Mesenchymal stem cell (in vitro differentiated cells and primary cell): ENCODE results near the gene LRSAM1.
A peak's percentile ranks its signal among the peaks of the same experiment; 100 is the strongest.

Experiments
- DNase-seq: peaks from one replicate; pipeline ENCODE4 v3.0.0-alpha.2; 2013
- H2AFZ ChIP-seq: one replicate; pipeline ENCODE4 v1.6.1; 2013; ENCODE audit warnings: low read depth, mild to moderate bottlenecking, control low read depth, inconsistent platforms, low read length, moderate library complexity
- H2AK5ac ChIP-seq: 2 replicates; pipeline ENCODE4 v1.6.1; 2013; ENCODE audit warnings: low read length, moderate library complexity, mild to moderate bottlenecking, inconsistent platforms; ENCODE audit not compliant: severe bottlenecking
- H2BK120ac ChIP-seq: one replicate; pipeline ENCODE4 v1.6.1; 2013; ENCODE audit warnings: low read depth, mild to moderate bottlenecking, inconsistent platforms, low read length, moderate library complexity
- H2BK12ac ChIP-seq, 2 experiments: one replicate each; pipeline ENCODE4 v1.6.1; 2013; ENCODE audit warnings: inconsistent platforms in 2 of 2, low read length in 2 of 2, mild to moderate bottlenecking in 2 of 2, moderate library complexity in 2 of 2, control low read depth in 1 of 2
- H2BK15ac ChIP-seq: one replicate; pipeline ENCODE4 v1.6.1; 2013; ENCODE audit warnings: mild to moderate bottlenecking, low read depth, inconsistent platforms; ENCODE audit not compliant: poor library complexity, severe bottlenecking
- H2BK5ac ChIP-seq: 2 replicates; pipeline ENCODE4 v1.6.1; 2013; ENCODE audit warnings: low read depth, mild to moderate bottlenecking, low read length, control low read depth, inconsistent platforms; ENCODE audit not compliant: poor library complexity, severe bottlenecking
- H3K14ac ChIP-seq, 2 experiments: one replicate each; pipeline ENCODE4 v1.6.1; 2013; ENCODE audit warnings: inconsistent platforms in 2 of 2, low read length in 2 of 2, control low read depth in 1 of 2, mild to moderate bottlenecking in 1 of 2, moderate library complexity in 1 of 2
- H3K18ac ChIP-seq, 2 experiments: one replicate each; pipeline ENCODE4 v1.6.1; 2013; ENCODE audit warnings: inconsistent platforms in 2 of 2, low read length in 2 of 2, control low read depth in 1 of 2, low read depth in 1 of 2, mild to moderate bottlenecking in 1 of 2
- H3K23ac ChIP-seq, 2 experiments: one replicate each; pipeline ENCODE4 v1.6.1; 2013; ENCODE audit warnings: inconsistent platforms in 2 of 2, low read length in 2 of 2, mild to moderate bottlenecking in 2 of 2, moderate library complexity in 2 of 2, control low read depth in 1 of 2
- H3K27ac ChIP-seq: 2 replicates; pipeline ENCODE4 v1.5.1; 2013; ENCODE audit warnings: mild to moderate bottlenecking, moderate library complexity, low read length, control low read depth, inconsistent platforms; ENCODE audit not compliant: poor library complexity, severe bottlenecking
- H3K27me3 ChIP-seq, 2 experiments: 2 replicates each; pipeline versions ENCODE4 v1.6.1 to v1.7.0; 2013; ENCODE audit warnings: low read length in 2 of 2, mild to moderate bottlenecking in 2 of 2, moderate library complexity in 2 of 2, control low read depth in 1 of 2, inconsistent platforms in 1 of 2; ENCODE audit not compliant: control insufficient read depth in 1 of 2, insufficient read depth in 1 of 2
- H3K36me3 ChIP-seq, 2 experiments: 2 replicates each; pipeline versions ENCODE4 v1.6.1 to v1.7.0; 2013; ENCODE audit warnings: low read length in 2 of 2, control low read depth in 1 of 2, inconsistent platforms in 1 of 2, low read depth in 1 of 2, mild to moderate bottlenecking in 1 of 2; ENCODE audit not compliant: insufficient read depth in 2 of 2, control insufficient read depth in 1 of 2
- H3K4ac ChIP-seq, 2 experiments: one replicate each; pipeline ENCODE4 v1.6.1; 2013; ENCODE audit warnings: inconsistent platforms in 2 of 2, low read length in 2 of 2, mild to moderate bottlenecking in 2 of 2, moderate library complexity in 2 of 2, control low read depth in 1 of 2, low read depth in 1 of 2
- H3K4me1 ChIP-seq: 2 replicates; pipeline ENCODE4 v1.6.1; 2013; ENCODE audit warnings: low read depth, low read length, control low read depth; ENCODE audit not compliant: control insufficient read depth, insufficient read depth
- H3K4me2 ChIP-seq: 2 replicates; pipeline ENCODE4 v1.6.1; 2013; ENCODE audit warnings: low read length, mild to moderate bottlenecking, inconsistent platforms; ENCODE audit not compliant: poor library complexity, severe bottlenecking
- H3K4me3 ChIP-seq, 2 experiments: 2 replicates each; pipeline versions ENCODE4 v1.5.1 to v1.7.0; 2013; ENCODE audit warnings: low read length in 2 of 2, mild to moderate bottlenecking in 2 of 2, control low read depth in 1 of 2, low read depth in 1 of 2; ENCODE audit not compliant: insufficient read depth in 1 of 2
- H3K79me1 ChIP-seq: replicated peaks from 2 replicates; pipeline ENCODE4 v1.6.1; 2013; ENCODE audit warnings: mild to moderate bottlenecking, control low read depth, low read length, inconsistent platforms; ENCODE audit not compliant: poor library complexity, severe bottlenecking
- H3K9ac ChIP-seq: 2 replicates; pipeline ENCODE4 v1.7.0; 2013; ENCODE audit warnings: mild to moderate bottlenecking, low read length, moderate library complexity
- H3K9me3 ChIP-seq: 2 replicates; pipeline ENCODE4 v1.7.0; 2013; ENCODE audit warnings: mild to moderate bottlenecking, low read length; ENCODE audit not compliant: control insufficient read depth
- H4K8ac ChIP-seq: one replicate; pipeline ENCODE4 v1.6.1; 2013; ENCODE audit warnings: inconsistent platforms, mild to moderate bottlenecking, low read length, moderate library complexity
- H4K91ac ChIP-seq: one replicate; pipeline ENCODE4 v1.6.1; 2013; ENCODE audit warnings: mild to moderate bottlenecking, low read length, inconsistent platforms
- WGBS: methylation state at CpG from one replicate; pipeline ENCODE4 v1.1.7; 2013; ENCODE audit warnings: mixed read lengths; 5-methylcytosine and 5-hydroxymethylcytosine counted together

LRSAM1 gene

GRCh38 chr9:127526655-127527559 is 75.6 kb downstream of the LRSAM1 start:
- Histone ChIP-seq H3K36me3 (peaks cover 94 to 95% of the 10 kb centered on the region in 2 experiments), H3K4ac (no peak overlapping the region), H3K27ac (peak overlapping the region; percentile 38), H3K23ac (peak overlapping the region in 1 of 2 experiments; percentile 53), H3K9me3 (no peaks in the 10 kb centered on the region), H4K8ac (peak overlapping the region; percentile 10), H3K4me2 (no peak overlapping the region), H3K4me3 (no peak overlapping the region), H2AFZ (no peak overlapping the region), H3K79me1 (peaks cover 8% of the 10 kb centered on the region), H4K91ac (peak overlapping the region; percentile 19), H3K27me3 (no peaks in the 10 kb centered on the region), H2BK15ac (no peak overlapping the region), H2AK5ac (peak overlapping the region; percentile 76), H2BK12ac (no peak overlapping the region), H3K9ac (no peak overlapping the region), H3K18ac (peak overlapping the region in 1 of 2 experiments; percentile 74), H3K4me1 (peaks cover 50% of the 10 kb centered on the region), H2BK5ac (no peak overlapping the region), H2BK120ac (no peak overlapping the region), H3K14ac (no peak overlapping the region)
- DNase-seq, result no peak
- 94% methylated on average over 29 of the region's 30 CpGs for WGBS

DNA sequence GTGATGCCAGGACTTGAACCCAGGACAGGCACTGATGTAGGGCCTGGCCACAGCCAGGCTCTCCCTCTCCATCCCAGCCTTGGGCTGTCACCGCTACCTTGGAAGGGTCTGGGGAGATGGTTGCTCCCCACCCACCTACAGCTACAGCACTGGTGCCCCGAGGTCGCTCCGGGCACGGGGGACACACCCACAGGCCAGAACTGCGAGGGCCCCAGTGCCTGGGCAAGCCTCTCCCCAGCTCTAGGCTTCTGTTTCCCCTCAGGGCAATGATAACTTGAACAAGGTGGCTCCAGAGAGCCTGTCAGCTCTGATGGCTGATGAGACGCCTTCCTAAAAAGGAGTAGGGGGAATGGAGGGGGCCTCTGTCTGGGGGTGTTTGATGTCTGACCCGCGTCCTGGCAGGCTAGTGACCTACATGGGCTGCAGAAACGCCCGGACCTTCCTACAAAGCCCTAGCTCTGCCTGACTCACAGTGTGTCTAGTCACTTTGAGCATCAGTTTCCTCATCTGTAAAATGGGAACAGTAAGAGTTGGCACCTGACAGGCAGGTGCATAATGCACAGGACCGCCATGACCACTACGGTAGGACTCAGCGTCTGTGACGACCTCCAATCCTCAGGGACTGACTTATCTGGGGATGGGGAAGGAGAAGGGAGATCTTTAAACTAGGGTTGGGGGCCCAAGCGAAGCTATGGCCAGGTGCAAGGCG is 76.4 kb downstream of the LRSAM1 start:
- H3K4me2 ChIP-seq, result no peak overlapping the region
- no peak overlapping the region for H2BK12ac ChIP-seq
- peaks cover 90 to 91% of the 10 kb centered on the region in 2 experiments for H3K36me3 ChIP-seq
- no peak overlapping the region for H3K18ac ChIP-seq
- H2BK5ac ChIP-seq, result no peak overlapping the region
- no peaks in the 10 kb centered on the region for H3K27me3 ChIP-seq
- H3K9me3 ChIP-seq, result no peaks in the 10 kb centered on the region
- peak overlapping the region; percentile 3 for H3K27ac ChIP-seq
- no peak overlapping the region for H3K23ac ChIP-seq
- H2AK5ac ChIP-seq, result no peak overlapping the region
- no peak for DNase-seq
- H4K91ac ChIP-seq, result no peak overlapping the region
- no peak overlapping the region for H4K8ac ChIP-seq
- H3K4ac ChIP-seq, result no peak overlapping the region
- WGBS, result 97% methylated on average over 13 of the region's 17 CpGs
- no peak overlapping the region for H3K4me3 ChIP-seq
- no peak overlapping the region for H2BK120ac ChIP-seq
- H3K79me1 ChIP-seq, result peaks cover 6% of the 10 kb centered on the region
- no peak overlapping the region for H3K9ac ChIP-seq
- no peak overlapping the region for H2BK15ac ChIP-seq
- H2AFZ ChIP-seq, result no peak overlapping the region
- peaks cover 45% of the 10 kb centered on the region for H3K4me1 ChIP-seq
- no peak overlapping the region for H3K14ac ChIP-seq

- H3K4me1 ChIP-seq, result peaks cover 44% of the 10 kb centered on the region
- no peak overlapping the region for H3K14ac ChIP-seq
- H3K79me1 ChIP-seq, result peaks cover 6% of the 10 kb centered on the region
- WGBS, result 82% methylated on average over 15 of the region's 15 CpGs
- no peak overlapping the region for H2BK12ac ChIP-seq
- H3K9me3 ChIP-seq, result no peaks in the 10 kb centered on the region
- H3K36me3 ChIP-seq, result peaks cover 82 to 88% of the 10 kb centered on the region in 2 experiments
- no peak for DNase-seq
- H3K18ac ChIP-seq, result no peak overlapping the region
- H2BK5ac ChIP-seq, result no peak overlapping the region
- no peak overlapping the region for H3K4me3 ChIP-seq
- no peak overlapping the region for H2BK15ac ChIP-seq
- peak overlapping the region; percentile 60 for H3K27ac ChIP-seq
- peak overlapping the region; percentile 15 for H3K9ac ChIP-seq
- no peak overlapping the region for H2BK120ac ChIP-seq
- peak overlapping the region in 1 of 2 experiments; percentile 55 for H3K4ac ChIP-seq
- peak overlapping the region; percentile 52 for H2AK5ac ChIP-seq
- H2AFZ ChIP-seq, result no peak overlapping the region
- no peaks in the 10 kb centered on the region for H3K27me3 ChIP-seq
- H4K8ac ChIP-seq, result peak overlapping the region; percentile 85
- H3K23ac ChIP-seq, result peak overlapping the region in 1 of 2 experiments; percentile 9
- H3K4me2 ChIP-seq, result no peak overlapping the region
- H4K91ac ChIP-seq, result no peak overlapping the region
These were observed 77.3 kb downstream of the LRSAM1 start for GRCh38 chr9:127528422-127529251.
